Body of pancreas (tissue), 4 donors: Measurements from ENCODE around the gene CTXND1. TPM values are rescaled to one million over a fixed set of nuclear protein-coding genes. Genes with fewer than 3 reads are reported as not detected.
A peak's percentile ranks its signal among the peaks of the same experiment; 100 is the strongest.
"Not testable (repeated sequence)": the region's sequence is repeated elsewhere in the genome, so short reads cannot be mapped to it uniquely, and the experiment has no call there.

Experiments
- ATAC-seq: fragments of 150-250 bp; one replicate; pipeline ENCODE4 v1.9.1; 2016
- DNase-seq, 4 donors: peaks; one replicate each; pipeline ENCODE4 v3.0.0-alpha.2; 2019
- H3K27ac ChIP-seq, 4 donors: fragments of 200-600 bp; sonication (generic); 1 replicate in 3 of 4; 2 replicates in 1 of 4; pipeline versions ENCODE4 v1.5.1 to v1.6.1; 2016 to 2019; ENCODE audit warnings: mild to moderate bottlenecking in 1 of 4, mixed read lengths in 1 of 4, moderate library complexity in 1 of 4
- H3K27me3 ChIP-seq, 2 donors: fragments of 200-600 bp; sonication (generic); one replicate each; pipeline ENCODE4 v1.6.0; 2016; ENCODE audit warnings: mild to moderate bottlenecking in 1 of 2
- H3K36me3 ChIP-seq, 2 donors: fragments of 200-600 bp; sonication (generic); replicated peaks in 1 of 2; 2 replicates each; pipeline ENCODE4 v1.5.1; 2016; ENCODE audit warnings: low read depth in 2 of 2; ENCODE audit not compliant: insufficient read depth in 1 of 2
- H3K4me1 ChIP-seq: fragments of 200-600 bp; sonication (generic); one replicate; pipeline ENCODE4 v1.6.0; 2016
- H3K4me3 ChIP-seq, 2 donors: fragments of 200-600 bp; sonication (generic); 1 replicate in 1 of 2; 2 replicates in 1 of 2; pipeline ENCODE4 v1.5.1; 2016 to 2019
- H3K9me3 ChIP-seq, 3 donors: fragments of 200-600 bp; sonication (generic); 1 replicate in 2 of 3; 2 replicates in 1 of 3; pipeline ENCODE4 v1.5.1; 2016
- POLR2A ChIP-seq, 3 donors: fragments of 450-650 bp; IDR thresholded peaks; one replicate each; pipeline ENCODE4 v1.6.1; 2016; ENCODE audit warnings: antibody characterized with exemption in 3 of 3, mild to moderate bottlenecking in 2 of 3
- WGBS, 2 donors: methylation state at CpG; one replicate each; pipeline ENCODE4 v1.1.5; 2017; 5-methylcytosine and 5-hydroxymethylcytosine counted together
- intact Hi-C: fragments of 100-400 bp; cut with DNase I; formaldehyde crosslinking; loops from one replicate; pipeline ENCODE4 v1.15.1; 2023
- total RNA-seq, 2 donors: library from RNA; depleted of rRNA; stranded (reverse); fragments of >200 nt; gene quantifications; one replicate each; pipeline ENCODE4 v1.1.0, GENCODE V29; 2016
- TF ChIP-seq, protein P1 (sequence below), 7 experiments: fragments of 450-650 bp in 4 of 7; fragments of 200-600 bp in 3 of 7; sonication (generic) in 3 of 7; IDR thresholded peaks; one replicate each; pipeline ENCODE4 v1.5.1; 2016 to 2019; ENCODE audit warnings: antibody characterized with exemption in 7 of 7

The CTXND1 gene
- total RNA-seq, 2 donors from 2014 or later = 0.66 to 1.0 TPM

DNA sequence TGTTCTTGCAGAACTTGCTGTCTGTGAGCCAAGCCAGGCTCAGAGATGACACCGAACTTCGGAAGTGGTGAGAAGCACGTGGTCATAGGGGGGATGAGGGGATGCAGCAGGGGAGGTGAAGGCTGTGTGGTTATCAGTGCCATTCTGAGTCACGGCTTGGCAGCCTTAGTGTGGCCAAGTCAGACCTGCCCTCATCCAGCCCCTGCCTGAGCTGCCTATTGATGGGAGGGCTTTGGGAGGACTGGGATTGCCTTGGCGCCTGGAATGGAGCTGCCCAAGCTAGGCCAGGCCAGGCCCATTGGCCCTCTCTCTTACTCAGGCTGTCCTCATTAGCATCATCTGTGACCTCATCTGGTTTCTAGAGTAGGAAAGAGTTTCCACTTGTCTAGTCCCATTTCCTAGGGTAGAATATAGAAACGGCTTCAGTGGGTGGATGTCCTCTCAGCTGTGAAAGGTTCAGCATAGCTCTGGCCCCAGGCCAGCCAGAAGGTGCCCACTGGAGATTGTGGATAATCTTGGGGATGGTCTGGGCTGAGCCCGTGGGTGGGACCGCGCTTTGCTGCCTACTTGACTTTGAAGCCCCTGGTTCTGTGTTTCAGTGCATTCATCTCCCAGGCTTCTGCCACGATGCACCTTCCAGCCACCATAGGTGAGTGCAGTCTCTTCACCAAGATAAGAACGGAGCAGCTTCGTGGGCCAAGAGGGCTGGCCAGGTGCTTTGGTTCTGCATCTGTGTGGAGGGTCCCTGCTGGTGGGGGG is 92.0 kb downstream of the CTXND1 start:
- no peaks in the 10 kb centered on the region for H3K9me3 ChIP-seq
- WGBS, 2 donors = 86 to 94% methylated on average over 9 to 12 of the region's 12 CpGs
- no peak overlapping the region for H3K4me3 ChIP-seq
- ATAC-seq = no peak
- H3K27me3 ChIP-seq = no peaks in the 10 kb centered on the region
- DNase-seq = no peak
- no peaks in the 10 kb centered on the region for H3K36me3 ChIP-seq
- TF ChIP-seq, protein P1, sequence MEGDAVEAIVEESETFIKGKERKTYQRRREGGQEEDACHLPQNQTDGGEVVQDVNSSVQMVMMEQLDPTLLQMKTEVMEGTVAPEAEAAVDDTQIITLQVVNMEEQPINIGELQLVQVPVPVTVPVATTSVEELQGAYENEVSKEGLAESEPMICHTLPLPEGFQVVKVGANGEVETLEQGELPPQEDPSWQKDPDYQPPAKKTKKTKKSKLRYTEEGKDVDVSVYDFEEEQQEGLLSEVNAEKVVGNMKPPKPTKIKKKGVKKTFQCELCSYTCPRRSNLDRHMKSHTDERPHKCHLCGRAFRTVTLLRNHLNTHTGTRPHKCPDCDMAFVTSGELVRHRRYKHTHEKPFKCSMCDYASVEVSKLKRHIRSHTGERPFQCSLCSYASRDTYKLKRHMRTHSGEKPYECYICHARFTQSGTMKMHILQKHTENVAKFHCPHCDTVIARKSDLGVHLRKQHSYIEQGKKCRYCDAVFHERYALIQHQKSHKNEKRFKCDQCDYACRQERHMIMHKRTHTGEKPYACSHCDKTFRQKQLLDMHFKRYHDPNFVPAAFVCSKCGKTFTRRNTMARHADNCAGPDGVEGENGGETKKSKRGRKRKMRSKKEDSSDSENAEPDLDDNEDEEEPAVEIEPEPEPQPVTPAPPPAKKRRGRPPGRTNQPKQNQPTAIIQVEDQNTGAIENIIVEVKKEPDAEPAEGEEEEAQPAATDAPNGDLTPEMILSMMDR (IDR thresholded peaks at IDR 0.05) = no peak
- no peak for TF ChIP-seq POLR2A (IDR thresholded peaks at IDR 0.05)
- peaks cover 17% of the 10 kb centered on the region for H3K4me1 ChIP-seq
- H3K27ac ChIP-seq = no peak overlapping the region
- intact Hi-C loops = loop anchor here (10.0 kb wide), 1 partner anchor 105 kb away; the partner anchor contains the start of gene ZFAND6

DNA sequence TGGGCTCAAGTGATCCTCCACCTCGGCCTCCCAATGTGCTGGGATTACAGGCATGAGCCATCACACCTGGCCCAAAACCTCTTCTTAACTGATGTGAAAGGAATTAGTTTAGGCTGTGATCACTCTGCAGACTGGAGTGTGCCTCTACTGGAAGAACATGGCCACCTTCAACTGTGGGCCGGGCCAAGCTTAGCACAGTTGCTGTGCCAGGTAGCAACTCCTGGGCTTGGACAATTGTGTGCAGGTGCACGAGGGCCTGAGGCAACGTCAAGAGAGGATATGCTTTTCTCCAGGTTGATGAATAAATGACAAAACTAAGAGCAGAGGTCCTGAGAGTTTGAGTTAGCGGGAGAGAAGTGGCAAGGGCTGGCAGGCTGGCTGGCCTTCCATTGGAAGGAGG is 92.7 kb downstream of the CTXND1 start:
- no peak for DNase-seq
- no peak overlapping the region for H3K4me3 ChIP-seq
- H3K27ac ChIP-seq = no peak overlapping the region
- peaks cover 17% of the 10 kb centered on the region for H3K4me1 ChIP-seq
- TF ChIP-seq POLR2A (IDR thresholded peaks at IDR 0.05) = no peak
- TF ChIP-seq, protein P1 (IDR thresholded peaks at IDR 0.05) = no peak
- intact Hi-C loops = loop anchor here (10.0 kb wide), 1 partner anchor 104 kb away; the partner anchor contains the start of gene ZFAND6
- no peaks in the 10 kb centered on the region for H3K27me3 ChIP-seq
- 94 to 96% methylated on average over 5 of the region's 5 CpGs for WGBS, 2 donors
- ATAC-seq = no peak
- no peaks in the 10 kb centered on the region for H3K36me3 ChIP-seq
- no peaks in the 10 kb centered on the region for H3K9me3 ChIP-seq

DNA sequence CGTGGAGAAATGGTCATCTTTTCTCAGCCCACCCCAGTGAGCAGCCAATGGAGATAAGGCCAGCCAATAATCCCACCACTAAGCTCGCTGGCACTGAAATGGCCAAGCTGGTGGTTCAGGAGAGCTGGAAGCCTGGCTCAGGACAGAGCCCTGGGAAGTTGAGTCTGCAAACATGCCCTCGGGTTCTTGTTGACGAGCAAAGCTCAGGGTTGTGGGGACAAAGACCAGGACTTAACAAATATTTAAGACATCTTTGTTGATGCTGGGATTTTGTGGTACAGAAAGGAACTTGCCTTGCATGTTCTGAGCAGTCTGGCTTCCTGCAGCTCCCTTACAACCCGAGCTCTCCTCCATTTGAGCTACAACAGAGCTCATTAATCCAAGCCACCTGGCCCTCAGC is 94.8 kb downstream of the CTXND1 start:
- no peak overlapping the region for H3K4me3 ChIP-seq
- H3K36me3 ChIP-seq = no peaks in the 10 kb centered on the region
- no peaks in the 10 kb centered on the region for H3K27me3 ChIP-seq
- no peak for DNase-seq
- intact Hi-C loops = loop anchor here (10.0 kb wide), 1 partner anchor 102 kb away; the partner anchor contains the start of gene ZFAND6
- TF ChIP-seq, protein P1 (IDR thresholded peaks at IDR 0.05) = no peak
- TF ChIP-seq POLR2A (IDR thresholded peaks at IDR 0.05) = no peak
- 80 to 92% methylated on average over 5 of the region's 5 CpGs for WGBS, 2 donors
- ATAC-seq = no peak
- peaks cover 19% of the 10 kb centered on the region for H3K4me1 ChIP-seq
- H3K9me3 ChIP-seq = no peaks in the 10 kb centered on the region
- H3K27ac ChIP-seq = no peak overlapping the region

DNA sequence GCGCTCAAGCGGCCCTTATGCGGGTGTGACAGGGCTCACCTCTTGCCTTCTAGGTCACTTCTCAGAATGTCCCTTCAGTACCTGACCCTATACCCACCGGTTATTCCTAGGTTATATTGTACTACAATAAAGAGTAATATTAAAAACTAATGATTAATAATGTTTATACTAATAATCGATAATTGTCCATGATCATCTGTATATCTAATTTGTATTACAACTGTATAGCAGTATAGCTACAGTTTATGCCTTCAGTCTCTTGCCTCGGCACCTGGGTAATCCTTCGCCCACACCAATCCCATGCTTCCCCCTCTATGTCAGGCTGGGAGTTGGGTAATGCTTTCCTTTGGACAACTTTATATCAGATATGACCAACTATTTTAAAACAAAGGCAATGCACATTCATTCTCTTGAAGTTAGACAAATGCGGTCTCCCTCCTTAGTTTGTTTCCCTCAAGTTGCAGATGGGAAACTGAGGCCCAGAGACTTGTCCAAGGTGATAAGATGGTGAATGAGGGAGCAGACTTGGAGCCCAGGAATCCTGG is 95.8 kb downstream of the CTXND1 start:
- Histone ChIP-seq H3K36me3 (no peaks in the 10 kb centered on the region), H3K4me3 (no peak overlapping the region), H3K27me3 (no peaks in the 10 kb centered on the region), H3K4me1 (peaks cover 13% of the 10 kb centered on the region), H3K27ac (no peak overlapping the region), H3K9me3 (no peaks in the 10 kb centered on the region)
- TF ChIP-seq POLR2A (IDR thresholded peaks at IDR 0.05) = no peak
- TF ChIP-seq, protein P1 (IDR thresholded peaks at IDR 0.05) = no peak
- WGBS, 2 donors = 87 to 91% methylated on average over 8 of the region's 8 CpGs
- ATAC-seq (no peak), DNase-seq (no peak)
- intact Hi-C loops = loop anchor here (10.0 kb wide), 1 partner anchor 101 kb away; the partner anchor contains the start of gene ZFAND6

DNA sequence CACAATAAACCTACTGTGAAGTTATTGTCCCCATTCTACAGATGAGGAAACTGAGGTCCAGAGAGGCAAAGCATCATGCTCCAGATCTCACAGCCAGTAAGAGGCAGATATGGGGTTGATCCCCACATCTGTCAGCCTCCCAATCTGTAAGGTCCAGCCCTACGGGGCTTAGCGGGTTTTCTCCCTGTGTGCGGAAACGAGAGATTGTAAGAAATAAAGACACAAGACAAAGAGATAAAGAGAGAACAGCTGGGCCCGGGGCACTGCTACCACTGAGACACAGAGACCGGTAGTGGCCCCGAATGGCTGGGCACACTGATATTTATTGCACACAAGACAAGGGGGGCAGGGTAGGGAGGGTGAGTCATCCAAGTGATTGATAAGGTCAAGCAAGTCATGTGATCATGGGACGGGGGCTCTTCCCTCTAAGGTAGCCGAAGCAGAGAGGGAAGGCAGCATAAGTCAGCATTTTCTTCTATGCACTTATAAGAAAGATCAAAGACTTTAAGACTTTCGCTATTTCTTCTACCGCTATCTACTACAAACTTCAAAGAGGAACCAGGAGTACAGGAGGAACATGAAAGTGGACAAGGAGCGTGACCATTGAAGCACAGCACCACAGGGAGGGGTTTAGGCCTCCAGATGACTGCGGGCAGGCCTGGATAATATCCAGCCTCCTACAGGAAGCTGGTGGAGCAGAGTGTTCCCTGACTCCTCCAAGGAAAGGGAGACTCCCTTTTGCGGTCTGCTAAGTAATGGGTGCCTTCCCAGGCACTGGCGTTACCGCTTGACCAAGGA is 96.4 kb downstream of the CTXND1 start:
- H3K27ac ChIP-seq = peak overlapping the region in 1 of 4 donors; percentile 2
- H3K36me3 ChIP-seq, H3K9me3 ChIP-seq, H3K27me3 ChIP-seq, H3K4me3 ChIP-seq, ATAC-seq: not testable (repeated sequence)
- H3K4me1 ChIP-seq = peaks cover 13% of the 10 kb centered on the region
- intact Hi-C loops = loop anchor here (10.0 kb wide), 1 partner anchor 101 kb away; the partner anchor contains the start of gene ZFAND6
- WGBS, 2 donors = 75 to 77% methylated on average over 16 of the region's 16 CpGs
- DNase-seq = peak in 2 of 4 donors; percentile 36 to 42
